Measurements from ENCODE around the gene PCIF1. TPM values are rescaled to one million over a fixed set of nuclear protein-coding genes. Genes with fewer than 3 reads are reported as not detected.

Gene PCIF1
- total RNA-seq, 1 donor from 2014 or later = 55.7 TPM

DNA sequence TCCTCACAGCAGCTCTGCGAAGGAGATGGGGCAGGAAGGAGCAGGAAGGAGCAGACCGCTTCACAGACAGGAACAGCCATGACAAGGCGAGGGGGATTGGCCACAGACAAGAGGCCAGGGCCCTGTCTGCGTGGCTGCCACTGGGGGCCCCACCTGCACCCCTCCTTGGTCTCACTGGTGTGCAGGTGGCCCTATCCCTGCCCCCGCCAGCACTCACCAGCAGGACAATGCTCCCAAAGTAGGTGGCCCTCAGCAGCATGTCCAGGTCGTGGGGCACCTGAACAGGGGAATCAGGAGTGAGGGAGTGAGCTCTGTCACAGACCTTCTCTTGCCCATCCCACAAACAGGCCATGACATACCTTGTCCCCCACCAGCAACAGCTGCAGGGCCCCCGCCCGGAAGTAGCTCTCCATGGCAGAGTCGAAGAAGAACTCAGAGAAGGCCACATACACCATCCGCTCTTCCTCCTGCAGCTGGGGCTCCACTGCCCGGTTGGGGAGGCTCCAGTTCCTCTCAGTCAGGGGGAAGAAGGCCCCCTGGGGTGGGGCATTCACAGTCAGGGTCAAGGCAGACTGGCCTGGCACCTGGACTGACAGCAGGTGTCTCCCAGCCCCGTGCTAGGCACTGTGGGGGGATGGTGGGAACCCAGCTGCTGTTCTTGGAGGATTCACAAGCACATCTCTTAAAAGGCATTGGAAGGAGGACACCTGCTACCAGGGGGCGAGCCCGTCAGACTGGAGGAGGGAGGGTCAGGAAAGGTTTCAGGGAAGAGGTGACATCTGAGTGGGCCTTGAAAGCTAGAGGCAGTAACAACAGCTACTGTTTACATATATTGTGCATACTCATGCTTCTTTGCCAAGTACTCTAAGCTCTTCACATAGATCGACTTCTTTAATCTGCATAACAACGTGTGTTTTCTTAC, 29.6 kb upstream of the PCIF1 start:
- TF ChIP-seq, protein P1, sequence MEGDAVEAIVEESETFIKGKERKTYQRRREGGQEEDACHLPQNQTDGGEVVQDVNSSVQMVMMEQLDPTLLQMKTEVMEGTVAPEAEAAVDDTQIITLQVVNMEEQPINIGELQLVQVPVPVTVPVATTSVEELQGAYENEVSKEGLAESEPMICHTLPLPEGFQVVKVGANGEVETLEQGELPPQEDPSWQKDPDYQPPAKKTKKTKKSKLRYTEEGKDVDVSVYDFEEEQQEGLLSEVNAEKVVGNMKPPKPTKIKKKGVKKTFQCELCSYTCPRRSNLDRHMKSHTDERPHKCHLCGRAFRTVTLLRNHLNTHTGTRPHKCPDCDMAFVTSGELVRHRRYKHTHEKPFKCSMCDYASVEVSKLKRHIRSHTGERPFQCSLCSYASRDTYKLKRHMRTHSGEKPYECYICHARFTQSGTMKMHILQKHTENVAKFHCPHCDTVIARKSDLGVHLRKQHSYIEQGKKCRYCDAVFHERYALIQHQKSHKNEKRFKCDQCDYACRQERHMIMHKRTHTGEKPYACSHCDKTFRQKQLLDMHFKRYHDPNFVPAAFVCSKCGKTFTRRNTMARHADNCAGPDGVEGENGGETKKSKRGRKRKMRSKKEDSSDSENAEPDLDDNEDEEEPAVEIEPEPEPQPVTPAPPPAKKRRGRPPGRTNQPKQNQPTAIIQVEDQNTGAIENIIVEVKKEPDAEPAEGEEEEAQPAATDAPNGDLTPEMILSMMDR (IDR thresholded peaks at IDR 0.05) = no peak
- no peaks in the 10 kb centered on the region for H3K9me3 Mint-ChIP-seq
- ChIA-PET POLR2A (interaction anchor here (0.7 to 1.2 kb wide), 3 partner anchors 8 to 66 kb away, joined by 3 to 4 read pairs (median 3); no protein-coding TSS in a partner anchor), CTCF (interaction anchor here (0.9 kb wide), 1 partner anchor 15 kb away, joined by 3 read pairs; no protein-coding TSS in a partner anchor)
- H3K27me3 Mint-ChIP-seq = no peaks in the 10 kb centered on the region
- H3K4me1 Mint-ChIP-seq = peaks cover 13% of the 10 kb centered on the region
- no peak overlapping the region for H3K27ac Mint-ChIP-seq
- no peaks in the 10 kb centered on the region for H3K36me3 Mint-ChIP-seq (ENCODE audit: low read depth)
- ATAC-seq (ENCODE audit: low read depth) = no peak
- intact Hi-C loops (cut with micrococcal nuclease) = no loop called here
- no peak for DNase-seq
- H3K4me3 Mint-ChIP-seq = no peak overlapping the region

DNA sequence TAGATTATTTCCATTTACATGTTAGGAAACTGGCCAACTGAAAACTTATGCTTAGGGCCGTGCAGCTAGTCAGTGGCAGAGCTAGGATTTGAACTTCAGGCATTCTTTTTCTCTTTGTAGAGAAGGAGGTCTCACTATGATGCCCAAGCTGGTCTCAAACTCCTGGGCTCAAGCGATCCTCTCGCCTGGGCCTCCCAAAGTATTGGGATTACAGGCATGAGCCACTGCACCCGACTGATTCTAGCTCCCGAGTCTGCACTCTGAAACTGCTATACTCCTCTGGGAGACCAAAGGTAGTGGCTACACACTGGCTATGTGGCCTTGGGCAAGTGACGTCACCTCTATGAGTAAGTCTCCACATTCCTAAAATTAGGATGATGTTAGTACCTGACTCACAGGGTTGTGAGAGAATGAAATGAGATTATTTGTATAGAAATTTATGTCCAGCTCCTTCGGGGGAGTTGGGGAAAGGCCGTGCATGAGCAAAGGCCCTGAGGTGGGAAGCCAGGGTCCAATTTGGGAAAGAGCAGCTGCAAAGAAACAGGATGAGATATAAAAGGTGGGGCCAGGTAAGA, 28.9 kb upstream of the PCIF1 start:
- POLR2A ChIA-PET = interaction anchor here (0.7 to 1.2 kb wide), 2 partner anchors 9 to 65 kb away, joined by 3 to 4 read pairs; no protein-coding TSS in a partner anchor
- Mint-ChIP-seq H3K27me3 (no peaks in the 10 kb centered on the region), H3K4me3 (no peak overlapping the region), H3K9me3 (no peaks in the 10 kb centered on the region), H3K36me3 (ENCODE audit: low read depth) (no peaks in the 10 kb centered on the region), H3K4me1 (peaks cover 19% of the 10 kb centered on the region), H3K27ac (no peak overlapping the region)
- intact Hi-C loops (cut with micrococcal nuclease) = no loop called here
- CTCF ChIA-PET = interaction anchor here (0.9 kb wide), 1 partner anchor 15 kb away, joined by 3 read pairs; no protein-coding TSS in a partner anchor
- ATAC-seq (ENCODE audit: low read depth) (no peak), DNase-seq (no peak)
- TF ChIP-seq, protein P1 (IDR thresholded peaks at IDR 0.05) = no peak

DNA sequence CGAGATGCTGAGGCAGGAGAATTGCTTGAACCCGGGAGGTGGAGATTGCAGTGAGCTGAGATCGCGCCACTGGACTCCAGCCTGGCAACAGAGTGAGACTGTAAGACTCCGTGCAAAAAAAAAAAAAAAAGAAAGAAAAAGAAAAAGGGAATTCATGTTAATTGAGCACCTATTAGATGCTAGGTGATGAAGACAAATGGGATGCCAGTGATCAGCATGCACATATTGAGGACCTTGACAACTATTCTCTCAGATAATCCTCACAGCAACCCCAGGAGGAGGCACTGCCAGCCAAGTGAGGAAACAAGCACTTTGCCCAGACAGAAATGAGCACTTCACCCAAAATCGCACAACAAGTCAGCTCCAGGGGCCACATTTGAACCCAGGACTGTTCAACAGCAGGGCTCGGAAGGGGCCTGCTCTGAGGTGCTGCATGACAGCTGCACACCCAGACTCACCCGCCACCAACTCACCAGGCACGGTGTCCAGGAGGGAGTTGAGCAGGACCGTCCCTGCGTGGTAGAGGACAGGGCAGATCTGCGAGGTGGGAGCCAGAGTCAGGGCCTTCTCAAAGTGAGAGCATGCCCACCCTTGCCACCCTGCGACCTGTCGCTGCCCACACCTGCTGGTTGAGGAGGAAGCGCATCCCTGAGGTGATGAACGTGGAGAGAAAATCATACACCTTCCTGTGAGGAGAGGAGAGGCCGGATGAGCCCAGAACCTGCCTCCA, 27.1 kb upstream of the PCIF1 start:
- H3K4me3 Mint-ChIP-seq = no peak overlapping the region
- POLR2A ChIA-PET = no interaction called here

DNA sequence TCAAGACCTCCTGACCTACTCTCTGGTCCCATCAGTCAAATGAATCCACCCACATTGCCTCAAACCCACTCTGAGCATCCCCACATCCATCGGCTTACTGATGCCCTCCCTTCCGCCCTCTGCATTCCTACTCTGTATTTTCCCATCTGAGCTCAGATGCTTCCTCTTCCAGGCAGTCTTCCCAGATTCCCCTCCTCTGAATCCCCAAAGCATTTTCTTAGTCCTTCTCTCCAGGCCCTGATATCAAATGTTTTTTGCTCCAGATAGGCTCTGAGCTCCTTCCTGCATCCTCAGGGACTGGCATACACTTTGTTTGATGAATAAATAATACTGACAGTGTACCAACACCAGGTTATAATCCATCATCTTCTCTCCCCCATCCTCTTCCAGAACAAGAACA, 26.4 kb upstream of the PCIF1 start:
- DNase-seq (no peak), ATAC-seq (ENCODE audit: low read depth) (no peak)
- Mint-ChIP-seq H3K9me3 (no peaks in the 10 kb centered on the region), H3K27ac (no peak overlapping the region), H3K27me3 (peaks cover under 1% of the 10 kb centered on the region), H3K4me1 (peaks cover 26% of the 10 kb centered on the region), H3K4me3 (no peak overlapping the region), H3K36me3 (ENCODE audit: low read depth) (no peaks in the 10 kb centered on the region)
- ChIA-PET CTCF (no interaction called here), POLR2A (no interaction called here)
- intact Hi-C loops (cut with micrococcal nuclease) = no loop called here
- TF ChIP-seq, protein P1 (IDR thresholded peaks at IDR 0.05) = no peak

More for the DNA sequence above, 27.1 kb upstream of the PCIF1 start:
- Mint-ChIP-seq H3K4me1 (peaks cover 28% of the 10 kb centered on the region), H3K9me3 (no peaks in the 10 kb centered on the region), H3K27me3 (no peaks in the 10 kb centered on the region), H3K27ac (no peak overlapping the region), H3K36me3 (ENCODE audit: low read depth) (no peaks in the 10 kb centered on the region)
- CTCF ChIA-PET = no interaction called here
- ATAC-seq (ENCODE audit: low read depth) (no peak), DNase-seq (no peak)
- intact Hi-C loops (cut with micrococcal nuclease) = no loop called here
- TF ChIP-seq, protein P1 (IDR thresholded peaks at IDR 0.05) = no peak
